Measurements from ENCODE around the gene CAMTA1.
A peak's percentile ranks its signal among the peaks of the same experiment; 100 is the strongest.

CAMTA1 gene

DNA sequence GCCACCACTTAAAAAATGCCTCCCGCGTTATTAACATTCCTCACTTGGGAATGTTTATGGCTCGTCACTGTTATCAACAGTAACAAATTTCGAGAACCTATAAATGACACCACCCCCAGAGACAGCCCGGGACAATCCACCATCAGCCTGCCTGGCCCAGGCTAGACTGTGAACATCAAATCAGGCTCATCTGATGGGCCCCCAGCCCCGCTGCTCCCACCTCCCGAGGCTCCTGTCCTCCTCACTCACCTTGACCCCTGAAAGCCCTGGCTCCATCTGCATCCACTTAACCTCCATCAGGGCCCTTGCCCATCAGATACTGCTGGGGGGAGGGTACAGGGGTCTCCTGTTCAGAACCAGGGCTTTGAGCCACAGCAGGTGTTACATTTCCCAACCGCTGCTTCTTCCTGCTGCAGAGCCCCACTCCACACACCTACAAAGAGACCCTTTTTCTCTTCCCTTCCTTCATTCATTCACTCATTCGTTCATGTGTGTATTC, 829.4 kb downstream of the CAMTA1 start:
- no peak for DNase-seq (ENCODE audit: low spot score)

DNA sequence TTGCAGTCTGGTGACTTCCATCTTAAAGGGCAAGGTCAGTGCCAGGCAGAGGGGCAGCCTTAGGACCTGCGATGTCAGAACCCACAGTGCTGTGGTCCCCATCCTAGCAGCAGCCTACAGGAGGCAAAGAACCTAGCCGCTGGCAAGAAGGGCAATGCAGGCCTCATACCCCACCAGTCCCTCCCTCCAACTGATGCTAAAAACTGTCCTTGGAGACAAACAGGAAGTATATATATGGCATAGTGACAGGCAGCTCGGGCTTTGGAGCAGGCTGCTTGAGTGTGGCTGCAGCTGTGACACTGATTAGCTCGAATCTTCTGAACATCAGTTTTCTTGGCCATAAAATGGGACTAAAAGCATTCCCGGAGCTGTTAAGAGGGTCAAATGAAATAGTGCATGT, 829.9 kb downstream of the CAMTA1 start:
- no peak for DNase-seq (ENCODE audit: low spot score)

DNA sequence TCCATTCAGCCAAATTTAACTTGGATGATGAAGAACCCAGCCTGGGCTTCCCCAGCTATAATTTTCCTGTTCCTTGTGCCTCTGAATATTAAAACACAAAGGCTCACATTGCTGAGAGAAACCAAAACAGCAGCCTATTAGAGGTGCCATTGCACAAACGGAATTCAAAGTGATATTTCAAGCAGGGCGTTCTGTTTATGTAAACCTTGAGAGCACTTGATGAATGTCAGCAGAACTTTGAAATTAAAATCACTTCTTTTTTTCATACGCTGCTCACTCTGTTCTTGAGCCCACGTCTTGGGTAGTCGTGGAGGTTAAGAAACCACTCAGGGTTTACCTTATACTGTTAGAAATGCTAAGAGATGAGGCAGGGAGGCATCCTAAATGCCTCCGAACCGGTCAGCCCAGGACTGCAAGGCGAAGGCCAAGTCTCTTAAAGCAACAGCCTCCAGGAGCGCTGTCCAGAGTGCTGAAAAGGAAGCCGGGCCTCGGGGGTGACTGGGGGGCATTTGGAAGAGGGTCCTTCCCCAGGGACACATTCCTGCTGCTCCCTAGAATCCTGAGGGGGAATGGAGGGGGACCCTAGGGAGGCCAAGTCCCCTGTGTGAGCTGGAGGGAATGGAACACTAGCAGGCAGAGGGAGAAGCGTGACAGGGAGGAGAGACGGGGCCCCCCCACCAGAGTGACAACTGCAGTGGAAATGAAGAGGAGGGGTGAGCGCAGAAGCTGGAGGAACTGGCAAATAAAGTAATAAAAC, 831.0 kb downstream of the CAMTA1 start:
- DNase-seq (ENCODE audit: low spot score) = no peak

- DNase-seq (ENCODE audit: low spot score) = no peak
Measured at GRCh38 chr1:7616953-7617352, 831.7 kb downstream of the CAMTA1 start.

GRCh38 chr1:7617826-7618225, 832.6 kb downstream of the CAMTA1 start:
- DNase-seq (ENCODE audit: low spot score) = no peak

DNA sequence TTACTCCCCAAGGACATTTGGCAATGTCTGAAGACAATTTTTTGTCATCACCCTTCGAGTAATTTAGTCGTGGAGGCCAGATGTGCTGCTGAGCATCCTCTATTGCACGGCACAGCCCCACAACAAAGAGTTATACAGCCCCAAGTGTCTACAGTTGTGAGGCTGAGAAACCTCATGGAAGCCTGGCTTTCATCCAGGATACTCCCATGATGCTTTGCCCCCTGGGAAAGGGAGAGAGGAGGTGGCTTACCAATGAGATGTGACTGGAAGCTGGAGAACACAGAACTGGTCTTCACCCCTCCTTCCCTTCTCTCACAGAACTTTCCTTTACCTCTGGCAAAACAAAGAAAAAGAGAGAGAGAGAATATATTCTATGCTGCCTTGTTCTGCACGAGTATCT, 834.9 kb downstream of the CAMTA1 start:
- DNase-seq (ENCODE audit: low spot score) = no peak

DNA sequence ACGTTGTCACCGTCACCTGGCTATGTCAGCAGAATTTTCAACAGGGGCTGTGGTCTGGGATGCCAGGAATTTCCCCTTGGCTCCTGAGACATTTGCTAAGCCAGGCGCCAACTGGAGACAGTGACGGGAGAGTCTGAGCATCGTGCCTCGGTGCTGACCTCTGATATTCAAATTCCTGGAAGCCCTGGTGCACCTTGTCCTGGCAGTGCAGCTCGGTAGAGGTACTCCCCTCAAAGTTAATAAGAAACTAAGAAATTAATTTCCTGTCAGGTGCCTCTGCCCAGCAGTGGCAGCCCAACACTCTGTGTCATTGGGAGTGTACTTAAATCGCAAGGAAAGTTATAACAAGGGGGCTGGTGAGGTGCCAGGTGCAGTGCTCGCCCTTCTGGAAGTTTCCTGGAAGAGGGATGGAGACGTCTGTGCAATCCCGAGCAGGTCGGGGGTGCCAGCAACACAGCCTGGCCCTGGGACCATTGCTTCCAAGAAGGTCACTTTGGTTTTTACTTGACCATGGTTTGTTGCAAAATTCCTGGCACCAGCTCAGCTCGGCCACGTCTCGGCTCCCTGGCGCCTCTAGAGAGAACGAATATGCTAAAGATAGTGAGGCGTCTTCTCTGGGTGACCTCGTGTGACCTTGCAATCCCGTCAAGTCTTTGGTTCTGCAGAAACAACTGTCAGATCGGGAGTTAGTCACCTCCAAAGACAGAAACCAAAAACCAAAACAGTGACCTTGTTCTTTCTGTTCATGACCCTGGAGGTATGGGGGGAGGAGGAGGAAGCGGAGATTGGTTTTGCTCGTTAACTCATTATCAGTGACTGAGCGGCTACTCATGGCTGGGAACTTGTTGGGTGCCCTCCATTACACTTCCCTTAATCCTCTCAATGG, 836.3 kb downstream of the CAMTA1 start:
- no peak for DNase-seq (ENCODE audit: low spot score)

DNA sequence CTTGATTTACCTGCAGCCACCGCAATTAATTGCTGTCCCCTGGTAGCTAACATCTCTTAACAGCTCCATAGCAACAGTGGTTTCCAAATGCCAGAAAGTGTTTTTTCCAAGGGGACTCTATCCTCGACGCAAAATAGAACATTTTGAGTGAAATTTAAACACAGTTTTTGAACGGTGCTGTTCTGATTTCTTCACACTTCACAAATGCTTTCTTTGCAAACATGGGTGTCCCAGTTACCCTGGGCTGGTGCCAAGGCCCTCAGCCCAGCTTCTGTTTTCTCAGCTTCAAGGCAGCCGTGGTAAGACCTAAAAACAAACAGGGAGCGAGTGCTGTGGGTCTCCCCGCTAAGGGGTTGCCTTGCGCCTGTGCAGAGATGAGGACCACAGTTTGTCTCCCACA, 838.6 kb downstream of the CAMTA1 start:
- DNase-seq (ENCODE audit: low spot score) = no peak

DNA sequence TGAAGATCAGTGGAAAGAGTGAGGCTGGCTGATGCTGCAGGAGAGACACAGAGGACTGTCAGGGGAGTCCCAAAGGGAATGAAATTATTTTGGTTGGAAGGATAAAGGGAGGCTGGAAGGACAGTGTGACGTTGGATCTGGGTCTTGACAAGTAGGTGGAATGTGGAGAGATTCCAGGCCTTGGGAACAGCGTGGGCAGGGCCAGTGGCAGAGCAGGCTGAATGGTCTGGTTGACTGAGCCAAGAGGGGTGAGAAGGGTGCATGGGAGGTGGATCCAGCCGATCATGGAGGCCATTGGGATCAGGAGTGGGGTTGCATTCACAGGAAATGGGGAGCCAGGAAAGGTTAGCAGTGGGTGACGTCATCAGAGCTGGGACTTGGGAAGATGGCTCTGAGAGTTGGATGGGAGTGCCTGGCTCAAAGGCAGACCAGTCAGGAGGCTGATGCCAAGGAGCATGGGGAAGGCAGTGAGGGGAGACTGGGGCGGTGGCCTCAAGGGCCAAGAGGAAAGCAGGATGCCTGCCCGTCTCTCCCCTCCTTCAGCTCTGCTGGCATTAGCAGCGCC, 839.6 kb downstream of the CAMTA1 start:
- no peak for DNase-seq (ENCODE audit: low spot score)

- DNase-seq (ENCODE audit: low spot score) = no peak
Measured at GRCh38 chr1:7625401-7625800, 840.1 kb downstream of the CAMTA1 start.

DNA sequence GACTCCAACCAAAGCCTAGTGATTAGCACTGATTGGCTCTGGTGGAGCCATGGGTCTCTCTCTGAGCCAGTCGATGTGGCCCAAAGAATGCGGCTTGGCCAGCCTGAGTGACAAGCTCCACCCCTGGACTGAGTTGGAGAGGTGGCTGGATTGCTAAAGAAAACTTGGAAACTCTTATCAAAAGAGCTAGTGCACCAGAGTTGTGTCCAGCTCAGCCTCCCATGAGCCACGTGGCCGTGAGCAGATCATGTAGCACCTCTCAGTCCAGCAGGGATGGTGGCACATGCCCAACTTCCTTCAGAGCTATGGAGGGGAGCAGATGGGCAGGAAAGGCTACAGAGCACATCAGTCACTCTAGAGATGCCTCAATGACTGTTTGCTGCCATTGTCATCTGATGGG, 843.0 kb downstream of the CAMTA1 start:
- no peak for DNase-seq (ENCODE audit: low spot score)

- DNase-seq (ENCODE audit: low spot score) = no peak
Measured at GRCh38 chr1:7629011-7629410, 843.8 kb downstream of the CAMTA1 start.

DNA sequence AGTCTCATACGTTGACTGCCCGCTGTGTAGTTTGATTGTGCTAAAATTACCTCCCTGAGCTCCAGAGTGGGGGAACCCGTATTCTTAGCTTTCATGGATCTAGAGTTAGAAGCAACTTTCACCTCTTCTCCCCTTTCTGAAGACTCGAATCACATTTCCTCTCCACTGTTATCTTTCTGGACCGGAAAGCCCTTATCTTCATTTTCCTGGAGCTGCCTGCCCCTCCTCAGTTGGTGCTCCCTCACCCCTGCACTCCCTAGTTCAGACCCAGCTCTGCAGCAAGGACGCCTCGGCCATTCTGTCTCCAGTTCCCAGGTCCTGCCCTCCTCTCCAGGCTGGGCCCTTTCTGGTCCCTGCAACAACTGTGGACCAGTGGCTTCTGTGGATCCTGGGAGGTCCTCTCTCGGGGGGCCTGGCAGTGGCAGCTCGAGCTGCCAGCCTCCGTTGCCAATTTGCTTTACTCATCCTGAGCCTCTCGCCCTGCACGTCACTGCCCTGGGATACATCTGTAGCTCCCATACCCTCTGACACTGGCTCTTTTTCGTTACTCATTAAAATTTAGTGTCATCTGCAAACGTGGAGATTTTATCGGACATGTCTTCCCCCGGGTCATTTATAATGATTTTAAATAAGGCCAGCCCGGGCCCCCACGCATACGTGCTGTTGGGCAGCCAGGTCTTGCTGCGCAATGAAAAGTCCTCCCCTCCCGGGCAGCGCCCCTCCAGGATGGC, 844.4 kb downstream of the CAMTA1 start:
- DNase-seq (ENCODE audit: low spot score) = no peak

DNA sequence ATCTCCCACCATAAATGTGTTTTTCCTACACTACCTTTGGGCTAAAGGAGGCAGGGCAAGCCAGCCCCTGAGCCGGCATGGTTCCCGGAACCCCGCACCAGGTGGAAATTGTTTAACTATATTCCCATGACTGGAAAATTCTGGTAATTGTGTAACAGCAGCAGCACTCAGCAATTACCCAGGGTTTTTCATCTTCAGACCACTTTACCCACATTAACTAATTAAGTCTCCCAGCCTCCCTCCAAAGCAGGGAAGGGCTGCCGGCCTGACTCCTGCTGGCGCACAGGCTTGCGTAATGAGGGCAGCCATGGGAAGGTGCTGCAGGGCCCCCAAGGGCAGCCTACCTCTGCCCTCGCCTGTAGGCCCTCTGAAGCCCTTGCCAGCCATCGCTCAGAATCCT, 845.1 kb downstream of the CAMTA1 start:
- DNase-seq (ENCODE audit: low spot score) = peak; percentile 56

DNA sequence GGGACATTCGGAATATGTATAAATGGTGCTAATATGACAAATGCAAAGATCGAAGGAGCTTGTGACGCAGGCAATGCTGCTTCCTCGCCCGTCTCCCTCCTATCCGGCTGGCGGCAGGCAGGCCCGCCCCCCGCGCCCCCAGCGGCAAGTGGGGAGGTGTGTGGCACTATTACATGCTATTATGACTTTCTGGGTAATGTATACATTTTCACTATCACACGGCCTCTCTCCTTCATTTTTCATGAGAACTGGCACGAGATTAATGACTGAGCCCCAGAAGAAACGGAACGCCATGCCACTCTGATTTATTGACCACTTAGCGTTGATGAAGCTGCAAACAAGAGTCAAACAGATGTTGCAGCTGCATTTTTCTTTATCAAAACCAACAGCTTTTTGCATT, 846.9 kb downstream of the CAMTA1 start:
- DNase-seq (ENCODE audit: low spot score) = no peak

DNA sequence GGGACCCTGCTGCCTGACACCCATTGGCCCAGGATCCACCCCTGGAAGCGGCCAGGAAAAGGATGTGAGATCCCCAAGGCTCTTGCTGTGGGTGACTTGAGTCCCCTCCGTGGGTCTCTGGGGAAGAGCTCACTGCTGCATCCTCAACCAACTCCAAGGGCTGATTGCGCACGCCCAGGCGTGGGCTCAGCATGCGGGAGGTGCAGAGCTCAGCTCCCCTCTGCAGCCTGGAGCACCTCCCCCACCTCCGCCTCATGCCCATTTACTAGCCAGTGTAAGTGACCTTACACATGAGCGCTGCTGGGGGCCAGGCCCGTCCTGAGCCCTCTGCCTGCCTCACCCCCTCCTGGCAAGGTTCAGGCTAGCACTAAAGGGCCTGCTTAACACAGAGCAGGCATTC, 847.4 kb downstream of the CAMTA1 start:
- DNase-seq (ENCODE audit: low spot score) = no peak

GRCh38 chr1:7633506-7634245, 848.4 kb downstream of the CAMTA1 start:
- no peak for DNase-seq (ENCODE audit: low spot score)

- DNase-seq (ENCODE audit: low spot score) = no peak
Measured at GRCh38 chr1:7634546-7635240, 849.4 kb downstream of the CAMTA1 start.

- no peak for DNase-seq (ENCODE audit: low spot score)
Measured at GRCh38 chr1:7636795-7637526, 851.7 kb downstream of the CAMTA1 start.

DNA sequence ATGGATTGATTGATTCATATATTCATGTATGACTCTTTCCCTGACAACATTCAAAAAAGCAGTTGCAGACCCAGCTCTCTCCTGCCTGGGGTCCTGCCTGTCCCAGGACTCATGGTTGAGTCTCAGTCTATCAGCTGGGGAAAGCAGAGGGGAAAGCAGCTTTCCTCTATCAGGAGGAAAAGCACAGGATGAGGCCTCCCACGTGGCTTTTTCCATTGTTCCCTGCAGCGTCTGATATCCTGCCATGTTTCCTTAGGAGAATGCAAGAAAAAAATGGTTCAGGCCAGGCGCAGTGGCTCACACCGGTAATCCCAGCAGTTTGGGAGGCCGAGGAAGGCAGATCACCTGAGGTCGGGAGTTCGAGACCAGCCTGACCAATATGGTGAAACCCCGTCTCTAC, 852.8 kb downstream of the CAMTA1 start:
- DNase-seq (ENCODE audit: low spot score) = no peak
